ENCODE data around the gene TMEM135. TPM values are rescaled to one million over a fixed set of nuclear protein-coding genes. Genes with fewer than 3 reads are reported as not detected.
A peak's percentile ranks its signal among the peaks of the same experiment; 100 is the strongest.

The TMEM135 gene
- total RNA-seq, 6 experiments from 2014 or later: 12.2 to 27.9 (median 18.8) TPM

- no peak for DNase-seq
- no CpG with 5 or more reads among the region's 3 CpGs for WGBS (ENCODE audit: insufficient coverage, low coverage, low lambda C conversion rate, missing lambda C conversion rate)
- H3K27ac ChIP-seq: no peak overlapping the region
- no peak overlapping the region for H3K4me3 ChIP-seq
- H3K9me3 ChIP-seq: no peaks in the 10 kb centered on the region
- intact Hi-C loops (cut with DNase I): no loop called here
- peak in 3 of 4 donors; percentile 15 to 23 (median 18) for ATAC-seq
- H3K4me1 ChIP-seq: peaks cover 0 to 8% (median 0%) of the 10 kb centered on the region in 4 donors
- peaks cover 0 to 7% (median 0%) of the 10 kb centered on the region in 4 donors for H3K36me3 ChIP-seq
- TF ChIP-seq CTCF (IDR thresholded peaks at IDR 0.05) (no peak), POLR2A (IDR thresholded peaks at IDR 0.05) (no peak)
- H3K27me3 ChIP-seq: no peaks in the 10 kb centered on the region
These were observed 38.6 kb downstream of the TMEM135 start for GRCh38 chr11:87076260-87076783.

- no peak overlapping the region for H3K27ac ChIP-seq
- H3K4me1 ChIP-seq: peaks cover 0 to 9% (median 0%) of the 10 kb centered on the region in 4 donors
- H3K9me3 ChIP-seq: no peaks in the 10 kb centered on the region
- intact Hi-C loops (cut with DNase I): no loop called here
- 52% methylated on average over 3 of the region's 3 CpGs for WGBS (ENCODE audit: insufficient coverage, low coverage, low lambda C conversion rate, missing lambda C conversion rate)
- TF ChIP-seq POLR2A (IDR thresholded peaks at IDR 0.05): no peak
- TF ChIP-seq CTCF (IDR thresholded peaks at IDR 0.05): no peak
- H3K4me3 ChIP-seq: no peak overlapping the region
- H3K27me3 ChIP-seq: no peaks in the 10 kb centered on the region
- DNase-seq: no peak
- ATAC-seq: peak; percentile 13 to 62 (median 46)
- H3K36me3 ChIP-seq: peaks cover 0 to 6% (median 0%) of the 10 kb centered on the region in 4 donors
These were observed 39.2 kb downstream of the TMEM135 start for GRCh38 chr11:87076874-87077429.

GRCh38 chr11:87081358-87081757 lies 43.6 kb downstream of the TMEM135 start:
- intact Hi-C loops (cut with DNase I): no loop called here
- no peak for TF ChIP-seq POLR2A (IDR thresholded peaks at IDR 0.05)
- no peak for TF ChIP-seq CTCF (IDR thresholded peaks at IDR 0.05)
- WGBS (ENCODE audit: insufficient coverage, low coverage, low lambda C conversion rate, missing lambda C conversion rate): 6% methylated on average over 3 of the region's 3 CpGs
- Histone ChIP-seq H3K4me3 (peak overlapping the region in 2 of 3 donors; percentile 5 to 9), H3K27ac (peak overlapping the region in 1 of 3 donors; percentile 10), H3K9me3 (no peaks in the 10 kb centered on the region), H3K36me3 (no peaks in the 10 kb centered on the region), H3K27me3 (no peaks in the 10 kb centered on the region), H3K4me1 (peaks cover 0 to 9% (median 0%) of the 10 kb centered on the region in 4 donors)
- peak in 1 of 4 donors; percentile 59 for ATAC-seq
- DNase-seq: no peak

- no peaks in the 10 kb centered on the region for H3K36me3 ChIP-seq
- H3K27ac ChIP-seq: no peak overlapping the region
- no peaks in the 10 kb centered on the region for H3K9me3 ChIP-seq
- WGBS (ENCODE audit: insufficient coverage, low coverage, low lambda C conversion rate, missing lambda C conversion rate): 62% methylated on average over 3 of the region's 3 CpGs
- no peak for TF ChIP-seq POLR2A (IDR thresholded peaks at IDR 0.05)
- TF ChIP-seq CTCF (IDR thresholded peaks at IDR 0.05): no peak
- H3K4me1 ChIP-seq: peaks cover 0 to 5% (median 0%) of the 10 kb centered on the region in 4 donors
- H3K4me3 ChIP-seq: no peak overlapping the region
- ATAC-seq (no peak), DNase-seq (no peak)
- H3K27me3 ChIP-seq: no peaks in the 10 kb centered on the region
- intact Hi-C loops (cut with DNase I): no loop called here
These were observed 44.9 kb downstream of the TMEM135 start for GRCh38 chr11:87082590-87082989.

Measured in right lobe of liver (tissue), 6 donors.